ENCODE data around the gene CALB2.

DNA sequence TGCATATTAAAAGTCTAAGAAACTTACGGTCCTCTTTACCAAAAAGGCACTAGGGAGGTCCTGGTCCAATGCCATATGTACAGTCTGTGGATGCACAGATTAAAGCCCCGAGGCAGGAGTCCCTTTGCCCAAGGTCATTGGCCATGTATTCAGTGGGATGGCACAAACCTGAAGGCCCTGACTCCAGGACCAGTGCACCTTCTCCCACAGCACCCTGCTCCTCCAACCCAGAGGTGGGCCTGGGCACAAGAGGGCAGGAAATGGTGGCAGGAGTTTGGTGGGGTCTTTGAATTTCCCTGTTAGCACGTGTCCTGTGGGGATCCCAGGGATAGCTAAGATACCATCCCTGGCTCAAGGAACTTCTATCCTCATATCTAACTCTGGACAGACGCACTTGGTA, 54.8 kb downstream of the CALB2 start:
- TF ChIP-seq, protein P1, sequence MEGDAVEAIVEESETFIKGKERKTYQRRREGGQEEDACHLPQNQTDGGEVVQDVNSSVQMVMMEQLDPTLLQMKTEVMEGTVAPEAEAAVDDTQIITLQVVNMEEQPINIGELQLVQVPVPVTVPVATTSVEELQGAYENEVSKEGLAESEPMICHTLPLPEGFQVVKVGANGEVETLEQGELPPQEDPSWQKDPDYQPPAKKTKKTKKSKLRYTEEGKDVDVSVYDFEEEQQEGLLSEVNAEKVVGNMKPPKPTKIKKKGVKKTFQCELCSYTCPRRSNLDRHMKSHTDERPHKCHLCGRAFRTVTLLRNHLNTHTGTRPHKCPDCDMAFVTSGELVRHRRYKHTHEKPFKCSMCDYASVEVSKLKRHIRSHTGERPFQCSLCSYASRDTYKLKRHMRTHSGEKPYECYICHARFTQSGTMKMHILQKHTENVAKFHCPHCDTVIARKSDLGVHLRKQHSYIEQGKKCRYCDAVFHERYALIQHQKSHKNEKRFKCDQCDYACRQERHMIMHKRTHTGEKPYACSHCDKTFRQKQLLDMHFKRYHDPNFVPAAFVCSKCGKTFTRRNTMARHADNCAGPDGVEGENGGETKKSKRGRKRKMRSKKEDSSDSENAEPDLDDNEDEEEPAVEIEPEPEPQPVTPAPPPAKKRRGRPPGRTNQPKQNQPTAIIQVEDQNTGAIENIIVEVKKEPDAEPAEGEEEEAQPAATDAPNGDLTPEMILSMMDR (CRISPR knock-in tag; IDR thresholded peaks at IDR 0.05), result no peak
- TF ChIP-seq KMT2A (CRISPR knock-in tag; IDR thresholded peaks at IDR 0.05), result no peak
- no peak for TF ChIP-seq ZNF720 (CRISPR knock-in tag; IDR thresholded peaks at IDR 0.05)
- TF ChIP-seq HDAC2 (CRISPR knock-in tag; IDR thresholded peaks at IDR 0.05), result no peak
- TF ChIP-seq, protein P2, sequence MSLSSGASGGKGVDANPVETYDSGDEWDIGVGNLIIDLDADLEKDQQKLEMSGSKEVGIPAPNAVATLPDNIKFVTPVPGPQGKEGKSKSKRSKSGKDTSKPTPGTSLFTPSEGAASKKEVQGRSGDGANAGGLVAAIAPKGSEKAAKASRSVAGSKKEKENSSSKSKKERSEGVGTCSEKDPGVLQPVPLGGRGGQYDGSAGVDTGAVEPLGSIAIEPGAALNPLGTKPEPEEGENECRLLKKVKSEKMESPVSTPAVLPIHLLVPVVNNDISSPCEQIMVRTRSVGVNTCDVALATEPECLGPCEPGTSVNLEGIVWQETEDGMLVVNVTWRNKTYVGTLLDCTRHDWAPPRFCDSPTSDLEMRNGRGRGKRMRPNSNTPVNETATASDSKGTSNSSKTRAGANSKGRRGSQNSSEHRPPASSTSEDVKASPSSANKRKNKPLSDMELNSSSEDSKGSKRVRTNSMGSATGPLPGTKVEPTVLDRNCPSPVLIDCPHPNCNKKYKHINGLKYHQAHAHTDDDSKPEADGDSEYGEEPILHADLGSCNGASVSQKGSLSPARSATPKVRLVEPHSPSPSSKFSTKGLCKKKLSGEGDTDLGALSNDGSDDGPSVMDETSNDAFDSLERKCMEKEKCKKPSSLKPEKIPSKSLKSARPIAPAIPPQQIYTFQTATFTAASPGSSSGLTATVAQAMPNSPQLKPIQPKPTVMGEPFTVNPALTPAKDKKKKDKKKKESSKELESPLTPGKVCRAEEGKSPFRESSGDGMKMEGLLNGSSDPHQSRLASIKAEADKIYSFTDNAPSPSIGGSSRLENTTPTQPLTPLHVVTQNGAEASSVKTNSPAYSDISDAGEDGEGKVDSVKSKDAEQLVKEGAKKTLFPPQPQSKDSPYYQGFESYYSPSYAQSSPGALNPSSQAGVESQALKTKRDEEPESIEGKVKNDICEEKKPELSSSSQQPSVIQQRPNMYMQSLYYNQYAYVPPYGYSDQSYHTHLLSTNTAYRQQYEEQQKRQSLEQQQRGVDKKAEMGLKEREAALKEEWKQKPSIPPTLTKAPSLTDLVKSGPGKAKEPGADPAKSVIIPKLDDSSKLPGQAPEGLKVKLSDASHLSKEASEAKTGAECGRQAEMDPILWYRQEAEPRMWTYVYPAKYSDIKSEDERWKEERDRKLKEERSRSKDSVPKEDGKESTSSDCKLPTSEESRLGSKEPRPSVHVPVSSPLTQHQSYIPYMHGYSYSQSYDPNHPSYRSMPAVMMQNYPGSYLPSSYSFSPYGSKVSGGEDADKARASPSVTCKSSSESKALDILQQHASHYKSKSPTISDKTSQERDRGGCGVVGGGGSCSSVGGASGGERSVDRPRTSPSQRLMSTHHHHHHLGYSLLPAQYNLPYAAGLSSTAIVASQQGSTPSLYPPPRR (CRISPR knock-in tag; IDR thresholded peaks at IDR 0.05; ENCODE audit: borderline replicate concordance), result no peak
- TF ChIP-seq, protein P3, sequence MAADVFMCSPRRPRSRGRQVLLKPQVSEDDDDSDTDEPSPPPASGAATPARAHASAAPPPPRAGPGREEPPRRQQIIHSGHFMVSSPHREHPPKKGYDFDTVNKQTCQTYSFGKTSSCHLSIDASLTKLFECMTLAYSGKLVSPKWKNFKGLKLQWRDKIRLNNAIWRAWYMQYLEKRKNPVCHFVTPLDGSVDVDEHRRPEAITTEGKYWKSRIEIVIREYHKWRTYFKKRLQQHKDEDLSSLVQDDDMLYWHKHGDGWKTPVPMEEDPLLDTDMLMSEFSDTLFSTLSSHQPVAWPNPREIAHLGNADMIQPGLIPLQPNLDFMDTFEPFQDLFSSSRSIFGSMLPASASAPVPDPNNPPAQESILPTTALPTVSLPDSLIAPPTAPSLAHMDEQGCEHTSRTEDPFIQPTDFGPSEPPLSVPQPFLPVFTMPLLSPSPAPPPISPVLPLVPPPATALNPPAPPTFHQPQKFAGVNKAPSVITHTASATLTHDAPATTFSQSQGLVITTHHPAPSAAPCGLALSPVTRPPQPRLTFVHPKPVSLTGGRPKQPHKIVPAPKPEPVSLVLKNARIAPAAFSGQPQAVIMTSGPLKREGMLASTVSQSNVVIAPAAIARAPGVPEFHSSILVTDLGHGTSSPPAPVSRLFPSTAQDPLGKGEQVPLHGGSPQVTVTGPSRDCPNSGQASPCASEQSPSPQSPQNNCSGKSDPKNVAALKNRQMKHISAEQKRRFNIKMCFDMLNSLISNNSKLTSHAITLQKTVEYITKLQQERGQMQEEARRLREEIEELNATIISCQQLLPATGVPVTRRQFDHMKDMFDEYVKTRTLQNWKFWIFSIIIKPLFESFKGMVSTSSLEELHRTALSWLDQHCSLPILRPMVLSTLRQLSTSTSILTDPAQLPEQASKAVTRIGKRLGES (CRISPR knock-in tag; IDR thresholded peaks at IDR 0.05; ENCODE audit: borderline replicate concordance), result no peak
- TF ChIP-seq HNRNPUL1 (IDR thresholded peaks at IDR 0.05; ENCODE audit: low read depth, low read length), result no peak
- TF ChIP-seq ZFP1 (CRISPR knock-in tag; IDR thresholded peaks at IDR 0.05), result no peak
- TF ChIP-seq, protein P4, sequence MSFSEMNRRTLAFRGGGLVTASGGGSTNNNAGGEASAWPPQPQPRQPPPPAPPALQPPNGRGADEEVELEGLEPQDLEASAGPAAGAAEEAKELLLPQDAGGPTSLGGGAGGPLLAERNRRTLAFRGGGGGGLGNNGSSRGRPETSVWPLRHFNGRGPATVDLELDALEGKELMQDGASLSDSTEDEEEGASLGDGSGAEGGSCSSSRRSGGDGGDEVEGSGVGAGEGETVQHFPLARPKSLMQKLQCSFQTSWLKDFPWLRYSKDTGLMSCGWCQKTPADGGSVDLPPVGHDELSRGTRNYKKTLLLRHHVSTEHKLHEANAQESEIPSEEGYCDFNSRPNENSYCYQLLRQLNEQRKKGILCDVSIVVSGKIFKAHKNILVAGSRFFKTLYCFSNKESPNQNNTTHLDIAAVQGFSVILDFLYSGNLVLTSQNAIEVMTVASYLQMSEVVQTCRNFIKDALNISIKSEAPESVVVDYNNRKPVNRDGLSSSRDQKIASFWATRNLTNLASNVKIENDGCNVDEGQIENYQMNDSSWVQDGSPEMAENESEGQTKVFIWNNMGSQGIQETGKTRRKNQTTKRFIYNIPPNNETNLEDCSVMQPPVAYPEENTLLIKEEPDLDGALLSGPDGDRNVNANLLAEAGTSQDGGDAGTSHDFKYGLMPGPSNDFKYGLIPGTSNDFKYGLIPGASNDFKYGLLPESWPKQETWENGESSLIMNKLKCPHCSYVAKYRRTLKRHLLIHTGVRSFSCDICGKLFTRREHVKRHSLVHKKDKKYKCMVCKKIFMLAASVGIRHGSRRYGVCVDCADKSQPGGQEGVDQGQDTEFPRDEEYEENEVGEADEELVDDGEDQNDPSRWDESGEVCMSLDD (CRISPR knock-in tag; IDR thresholded peaks at IDR 0.05; ENCODE audit: borderline replicate concordance), result no peak
